ENCODE data around the gene WDR13. TPM values are rescaled to one million over a fixed set of nuclear protein-coding genes. Genes with fewer than 3 reads are reported as not detected.

WDR13 gene
- total RNA-seq, 1 experiment from 2014 or later = 46.5 TPM

DNA sequence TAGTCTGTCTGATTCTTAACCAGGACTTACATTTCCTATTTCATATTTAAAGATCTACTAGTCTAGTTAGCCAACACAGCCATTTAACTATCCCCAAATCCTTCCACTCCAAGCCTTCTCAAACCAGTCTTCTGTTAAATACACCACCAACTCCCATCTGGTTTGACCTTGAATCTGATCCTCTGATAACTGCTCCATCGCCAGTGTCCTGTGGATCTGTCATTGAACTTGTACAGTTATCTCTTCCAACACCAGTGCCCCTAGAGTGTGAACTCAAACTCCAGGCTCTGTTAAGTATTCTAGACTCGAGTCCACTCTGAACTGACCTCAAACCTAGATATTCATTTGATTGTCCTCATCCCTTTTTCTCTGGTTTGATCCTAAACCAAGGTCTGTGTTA, 14.4 kb downstream of the WDR13 start:
- H3K27me3 ChIP-seq (replicated peaks; ENCODE audit: control insufficient read depth, insufficient read depth, low read length) = no peaks in the 10 kb centered on the region
- no peak for DNase-seq
- TF ChIP-seq, protein P1, sequence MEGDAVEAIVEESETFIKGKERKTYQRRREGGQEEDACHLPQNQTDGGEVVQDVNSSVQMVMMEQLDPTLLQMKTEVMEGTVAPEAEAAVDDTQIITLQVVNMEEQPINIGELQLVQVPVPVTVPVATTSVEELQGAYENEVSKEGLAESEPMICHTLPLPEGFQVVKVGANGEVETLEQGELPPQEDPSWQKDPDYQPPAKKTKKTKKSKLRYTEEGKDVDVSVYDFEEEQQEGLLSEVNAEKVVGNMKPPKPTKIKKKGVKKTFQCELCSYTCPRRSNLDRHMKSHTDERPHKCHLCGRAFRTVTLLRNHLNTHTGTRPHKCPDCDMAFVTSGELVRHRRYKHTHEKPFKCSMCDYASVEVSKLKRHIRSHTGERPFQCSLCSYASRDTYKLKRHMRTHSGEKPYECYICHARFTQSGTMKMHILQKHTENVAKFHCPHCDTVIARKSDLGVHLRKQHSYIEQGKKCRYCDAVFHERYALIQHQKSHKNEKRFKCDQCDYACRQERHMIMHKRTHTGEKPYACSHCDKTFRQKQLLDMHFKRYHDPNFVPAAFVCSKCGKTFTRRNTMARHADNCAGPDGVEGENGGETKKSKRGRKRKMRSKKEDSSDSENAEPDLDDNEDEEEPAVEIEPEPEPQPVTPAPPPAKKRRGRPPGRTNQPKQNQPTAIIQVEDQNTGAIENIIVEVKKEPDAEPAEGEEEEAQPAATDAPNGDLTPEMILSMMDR (IDR thresholded peaks at IDR 0.05; ENCODE audit: insufficient read depth in 1 of 2, low read depth in 1 of 2, low read length in 1 of 2, severe bottlenecking in 1 of 2, unreplicated experiment in 1 of 2) = no peak
- H3K4me3 ChIP-seq (ENCODE audit: low read depth, low read length) = no peak overlapping the region
- Mint-ChIP-seq H3K27ac (ENCODE audit: unreplicated experiment) (no peak overlapping the region), H3K4me3 (ENCODE audit: unreplicated experiment) (no peak overlapping the region), H3K27me3 (ENCODE audit: insufficient read depth, unreplicated experiment) (no peaks in the 10 kb centered on the region), H3K36me3 (ENCODE audit: insufficient read depth, unreplicated experiment) (no peaks in the 10 kb centered on the region), H3K4me1 (ENCODE audit: low read depth, unreplicated experiment) (no peaks in the 10 kb centered on the region), H3K9me3 (ENCODE audit: unreplicated experiment) (no peaks in the 10 kb centered on the region)
- no peaks in the 10 kb centered on the region for H3K36me3 ChIP-seq (ENCODE audit: control insufficient read depth, insufficient read depth, low read length)
- ChIA-PET POLR2A (no interaction called here), CTCF (no interaction called here)
- no peaks in the 10 kb centered on the region for H3K4me1 ChIP-seq
- no peaks in the 10 kb centered on the region for H3K9me3 ChIP-seq
- intact Hi-C loops (cut with micrococcal nuclease; ENCODE audit: unreplicated experiment) = no loop called here
- no TSS peak for BruUV-seq (replicated peaks)

DNA sequence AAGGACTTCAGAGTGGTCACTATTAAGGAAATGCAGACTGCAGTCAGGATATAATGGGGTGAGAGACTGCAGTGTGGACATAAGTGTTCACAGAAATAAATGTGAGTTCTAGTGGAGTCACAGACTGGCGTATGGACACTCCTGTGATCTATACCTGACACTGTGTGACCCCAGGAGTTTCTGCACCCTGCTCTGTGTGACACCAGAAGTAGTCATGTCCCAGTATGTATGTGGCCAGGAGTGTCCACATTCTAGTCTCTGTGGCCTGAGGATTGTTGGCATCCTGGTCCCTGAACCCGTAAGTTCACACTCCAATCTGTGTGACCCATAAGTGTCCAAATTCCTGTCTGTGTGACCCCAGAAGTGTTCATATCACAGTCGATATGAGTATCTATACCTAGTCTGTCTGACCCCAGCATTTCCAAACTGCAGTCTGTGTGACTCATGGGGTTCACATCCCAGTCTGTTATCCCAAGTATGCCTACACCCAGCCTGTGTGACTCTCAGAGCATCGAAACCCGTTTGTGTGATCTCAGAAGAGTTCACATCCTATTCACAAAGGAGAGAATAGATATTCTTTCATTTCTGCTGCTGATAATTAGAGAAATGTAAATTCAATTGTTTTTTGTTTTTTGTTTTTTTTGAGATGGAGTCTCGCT, 16.3 kb downstream of the WDR13 start:
- no peak overlapping the region for H3K4me3 Mint-ChIP-seq (ENCODE audit: unreplicated experiment)

DNA sequence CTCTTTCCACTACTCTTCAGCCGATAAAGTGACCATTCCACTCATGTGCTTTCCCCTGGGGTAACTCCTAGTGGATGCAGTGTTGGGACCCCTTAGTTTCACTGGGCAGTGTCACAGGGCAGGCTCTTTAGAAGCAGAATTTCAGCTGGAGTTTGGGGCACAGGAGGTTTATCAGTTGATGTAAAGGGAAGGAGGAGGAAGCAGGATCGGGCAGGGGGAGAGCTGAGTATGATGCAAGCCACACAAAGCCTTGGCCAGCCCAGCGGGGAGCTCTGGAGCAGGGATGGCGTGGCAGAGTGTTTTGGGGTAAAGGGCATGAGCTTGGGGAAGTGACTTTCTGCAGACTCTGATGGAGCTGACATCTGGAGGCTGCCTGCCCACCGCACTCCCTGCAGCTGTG, 19.3 kb downstream of the WDR13 start:
- Mint-ChIP-seq H3K27me3 (ENCODE audit: insufficient read depth, unreplicated experiment) (no peaks in the 10 kb centered on the region), H3K9me3 (ENCODE audit: unreplicated experiment) (no peaks in the 10 kb centered on the region), H3K4me3 (ENCODE audit: unreplicated experiment) (no peak overlapping the region), H3K4me1 (ENCODE audit: low read depth, unreplicated experiment) (no peaks in the 10 kb centered on the region), H3K27ac (ENCODE audit: unreplicated experiment) (no peak overlapping the region), H3K36me3 (ENCODE audit: insufficient read depth, unreplicated experiment) (no peaks in the 10 kb centered on the region)
- intact Hi-C loops (cut with micrococcal nuclease; ENCODE audit: unreplicated experiment) = no loop called here
- no peaks in the 10 kb centered on the region for H3K4me1 ChIP-seq
- no TSS peak for BruUV-seq (replicated peaks)
- no peaks in the 10 kb centered on the region for H3K9me3 ChIP-seq
- no peak for DNase-seq
- ChIA-PET POLR2A (no interaction called here), CTCF (interaction anchor here (0.5 kb wide), 1 partner anchor 28 kb away, joined by 3 read pairs; no protein-coding TSS in a partner anchor)
- no peaks in the 10 kb centered on the region for H3K36me3 ChIP-seq (ENCODE audit: control insufficient read depth, insufficient read depth, low read length)
- TF ChIP-seq, protein P1 (IDR thresholded peaks at IDR 0.05; ENCODE audit: insufficient read depth in 1 of 2, low read depth in 1 of 2, low read length in 1 of 2, severe bottlenecking in 1 of 2, unreplicated experiment in 1 of 2) = no peak
- H3K4me3 ChIP-seq (ENCODE audit: low read depth, low read length) = no peak overlapping the region
- H3K27me3 ChIP-seq (replicated peaks; ENCODE audit: control insufficient read depth, insufficient read depth, low read length) = no peaks in the 10 kb centered on the region

More for the DNA sequence above, 16.3 kb downstream of the WDR13 start:
- intact Hi-C loops (cut with micrococcal nuclease; ENCODE audit: unreplicated experiment) = no loop called here
- no peaks in the 10 kb centered on the region for H3K9me3 Mint-ChIP-seq (ENCODE audit: unreplicated experiment)
- H3K27ac Mint-ChIP-seq (ENCODE audit: unreplicated experiment) = no peak overlapping the region
- H3K36me3 Mint-ChIP-seq (ENCODE audit: insufficient read depth, unreplicated experiment) = no peaks in the 10 kb centered on the region
- H3K4me1 Mint-ChIP-seq (ENCODE audit: low read depth, unreplicated experiment) = no peaks in the 10 kb centered on the region
- H3K4me1 ChIP-seq = no peaks in the 10 kb centered on the region
- DNase-seq = no peak
- H3K4me3 ChIP-seq (ENCODE audit: low read depth, low read length) = no peak overlapping the region
- no peaks in the 10 kb centered on the region for H3K36me3 ChIP-seq (ENCODE audit: control insufficient read depth, insufficient read depth, low read length)
- BruUV-seq (replicated peaks) = no TSS peak
- H3K9me3 ChIP-seq = no peaks in the 10 kb centered on the region
- H3K27me3 Mint-ChIP-seq (ENCODE audit: insufficient read depth, unreplicated experiment) = no peaks in the 10 kb centered on the region
- POLR2A ChIA-PET = no interaction called here
- CTCF ChIA-PET = no interaction called here
- no peaks in the 10 kb centered on the region for H3K27me3 ChIP-seq (replicated peaks; ENCODE audit: control insufficient read depth, insufficient read depth, low read length)
- TF ChIP-seq, protein P1 (IDR thresholded peaks at IDR 0.05; ENCODE audit: insufficient read depth in 1 of 2, low read depth in 1 of 2, low read length in 1 of 2, severe bottlenecking in 1 of 2, unreplicated experiment in 1 of 2) = no peak

Measured in Caco-2 (cell line).